ENCODE measurements around the gene REPS2. TPM values are rescaled to one million over a fixed set of nuclear protein-coding genes. Genes with fewer than 3 reads are reported as not detected.

The REPS2 gene
- total RNA-seq, 4 donors from 2014 or later, result 4.0 to 12.6 (median 5.0) TPM

- no peak for DNase-seq (ENCODE audit: low spot score)
- TF ChIP-seq CTCF (IDR thresholded peaks at IDR 0.05), result no peak
- no peak for ATAC-seq (ENCODE audit: low FRiP score)
Measured at GRCh38 chrX:17095161-17095560, 148.7 kb downstream of the REPS2 start.

GRCh38 chrX:17098516-17099247 lies 152.2 kb downstream of the REPS2 start:
- no peak for DNase-seq (ENCODE audit: low spot score)
- no peak for ATAC-seq (ENCODE audit: low FRiP score)
- TF ChIP-seq CTCF (IDR thresholded peaks at IDR 0.05), result no peak

GRCh38 chrX:17104433-17104832 lies 158.0 kb downstream of the REPS2 start:
- TF ChIP-seq CTCF (IDR thresholded peaks at IDR 0.05), result no peak
- no peak for ATAC-seq (ENCODE audit: low FRiP score)
- DNase-seq (ENCODE audit: low spot score), result no peak

- DNase-seq (ENCODE audit: low spot score), result no peak
- no peak for TF ChIP-seq CTCF (IDR thresholded peaks at IDR 0.05)
- ATAC-seq (ENCODE audit: low FRiP score), result no peak
Measured at GRCh38 chrX:17120816-17121215, 174.4 kb downstream of the REPS2 start.

DNA sequence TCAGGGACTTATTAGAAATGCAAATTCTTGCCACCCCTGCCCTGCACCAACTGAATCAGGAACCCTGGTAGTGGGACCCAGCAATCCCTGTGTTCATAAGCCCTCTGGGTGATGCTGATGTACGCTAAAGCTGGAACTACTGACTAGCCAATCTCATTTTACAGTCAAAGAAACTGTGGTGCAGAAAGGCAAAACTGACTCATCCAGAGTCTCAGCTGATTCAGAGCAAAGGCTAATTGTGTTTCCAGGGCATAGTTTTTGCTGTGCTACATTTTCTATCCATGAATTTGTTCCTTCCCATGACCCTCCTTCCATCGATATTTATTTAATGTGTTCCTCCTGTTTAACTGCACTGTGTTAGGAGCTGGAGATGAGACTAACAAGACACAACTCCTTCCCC lies 207.5 kb downstream of the REPS2 start:
- no peak for DNase-seq (ENCODE audit: low spot score)
- no peak for TF ChIP-seq CTCF (IDR thresholded peaks at IDR 0.05)
- no peak for ATAC-seq (ENCODE audit: low FRiP score)

GRCh38 chrX:17160975-17161374 lies 214.5 kb downstream of the REPS2 start:
- ATAC-seq (ENCODE audit: low FRiP score) (no peak), DNase-seq (ENCODE audit: low spot score) (no peak)
- no peak for TF ChIP-seq CTCF (IDR thresholded peaks at IDR 0.05)

- ATAC-seq (ENCODE audit: low FRiP score) (no peak), DNase-seq (ENCODE audit: low spot score) (no peak)
- no peak for TF ChIP-seq CTCF (IDR thresholded peaks at IDR 0.05)
Measured at GRCh38 chrX:17161991-17162390, 215.5 kb downstream of the REPS2 start.
